Spleen (tissue), 7 donors: Measurements from ENCODE around the gene HSDL2.

Experiments used
- POLR2A ChIP-seq, 3 donors: fragments of 450-650 bp; IDR thresholded peaks; one replicate each; pipeline ENCODE4 v1.5.1; 2017; ENCODE audit warnings: antibody characterized with exemption in 3 of 3, mild to moderate bottlenecking in 1 of 3
- TF ChIP-seq, protein P1 (sequence below), 11 experiments: fragments of 200-600 bp in 7 of 11; fragments of 450-650 bp in 4 of 11; sonication (generic) in 4 of 11; IDR thresholded peaks in 8 of 11; conservative IDR thresholded peaks in 3 of 11; 1 replicate in 7 of 11; 2 replicates in 4 of 11; pipeline versions ENCODE4 v1.4.0 to v1.8.0; 2016 to 2021; ENCODE audit warnings: antibody characterized with exemption in 11 of 11, inconsistent platforms in 4 of 11, mild to moderate bottlenecking in 1 of 11
- donor health status: DM: no; HTN: no; CAD: no; lungs with moderate emphysema.
- donor health status: DM: no; HTN: no; CAD: no.
- donor health status: DM: no; HTN: no; CAD: no.

DNA sequence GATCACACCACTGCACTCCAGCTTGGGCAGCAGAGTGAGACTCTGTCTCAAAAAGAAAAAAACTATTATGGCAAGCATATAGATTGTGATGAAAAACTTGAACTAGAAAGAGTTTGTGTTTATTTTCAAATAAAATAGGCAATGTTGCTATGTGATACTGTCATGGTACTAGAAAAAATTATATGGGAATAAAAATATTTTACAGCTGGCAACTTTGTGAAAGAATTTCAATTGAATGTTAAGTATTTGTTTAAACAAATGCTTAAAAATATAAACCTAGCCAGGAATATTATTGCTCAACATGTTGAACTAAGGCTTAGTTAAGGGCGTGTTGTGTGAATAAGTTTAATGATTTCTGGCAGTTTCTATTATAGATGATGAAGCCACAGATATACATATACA lies 31.7 kb downstream of the HSDL2 start:
- TF ChIP-seq, protein P1, sequence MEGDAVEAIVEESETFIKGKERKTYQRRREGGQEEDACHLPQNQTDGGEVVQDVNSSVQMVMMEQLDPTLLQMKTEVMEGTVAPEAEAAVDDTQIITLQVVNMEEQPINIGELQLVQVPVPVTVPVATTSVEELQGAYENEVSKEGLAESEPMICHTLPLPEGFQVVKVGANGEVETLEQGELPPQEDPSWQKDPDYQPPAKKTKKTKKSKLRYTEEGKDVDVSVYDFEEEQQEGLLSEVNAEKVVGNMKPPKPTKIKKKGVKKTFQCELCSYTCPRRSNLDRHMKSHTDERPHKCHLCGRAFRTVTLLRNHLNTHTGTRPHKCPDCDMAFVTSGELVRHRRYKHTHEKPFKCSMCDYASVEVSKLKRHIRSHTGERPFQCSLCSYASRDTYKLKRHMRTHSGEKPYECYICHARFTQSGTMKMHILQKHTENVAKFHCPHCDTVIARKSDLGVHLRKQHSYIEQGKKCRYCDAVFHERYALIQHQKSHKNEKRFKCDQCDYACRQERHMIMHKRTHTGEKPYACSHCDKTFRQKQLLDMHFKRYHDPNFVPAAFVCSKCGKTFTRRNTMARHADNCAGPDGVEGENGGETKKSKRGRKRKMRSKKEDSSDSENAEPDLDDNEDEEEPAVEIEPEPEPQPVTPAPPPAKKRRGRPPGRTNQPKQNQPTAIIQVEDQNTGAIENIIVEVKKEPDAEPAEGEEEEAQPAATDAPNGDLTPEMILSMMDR (IDR thresholded peaks at IDR 0.05 in 8 of 11, conservative IDR thresholded peaks at IDR 0.05 in 3 of 11), result no peak
- TF ChIP-seq POLR2A (IDR thresholded peaks at IDR 0.05), result no peak
